ENCODE measurements around the gene TLR10.
A peak's percentile ranks its signal among the peaks of the same experiment; 100 is the strongest.

Gene TLR10

DNA sequence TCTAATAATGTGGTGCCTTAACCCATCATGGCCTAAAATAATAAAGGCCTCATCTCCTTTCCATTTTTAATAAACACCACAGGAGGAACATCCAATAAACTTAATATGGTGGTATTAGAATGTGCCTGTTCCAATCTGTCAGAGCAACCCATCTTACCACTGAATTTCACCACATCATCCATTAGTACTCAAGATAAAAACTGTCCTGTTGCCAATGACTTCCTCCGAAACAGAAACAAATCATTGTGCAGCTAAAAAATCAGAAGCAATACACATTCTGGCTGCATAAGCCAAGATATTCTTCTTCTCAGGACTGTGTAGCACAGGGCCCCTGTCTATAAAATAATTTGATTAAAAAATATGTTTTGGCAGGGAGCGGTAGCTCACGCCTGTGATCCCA is 18.5 kb downstream of the TLR10 start:
- DNase-seq (ENCODE audit: low spot score) = no peak

DNA sequence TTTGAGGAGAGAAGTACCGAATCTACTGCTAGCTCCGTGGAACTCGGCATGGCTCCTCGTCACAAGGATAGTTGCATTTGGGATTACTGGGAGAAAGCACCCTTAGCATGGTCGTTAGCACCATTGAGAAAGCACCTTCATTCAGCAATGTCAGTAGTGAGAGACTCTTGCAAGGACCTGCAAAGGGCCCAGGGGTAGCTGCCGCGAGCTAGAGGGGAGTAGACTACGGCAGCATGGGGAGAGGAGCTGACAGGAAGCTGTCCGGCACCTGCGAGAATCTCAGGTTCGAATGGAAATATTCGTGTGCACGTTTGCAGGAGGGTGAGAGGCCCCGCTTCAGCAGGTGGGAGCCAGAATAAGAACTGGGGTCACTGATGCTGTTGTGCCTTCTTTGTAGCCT is 20.2 kb downstream of the TLR10 start:
- DNase-seq (ENCODE audit: low spot score) = peak; percentile 80

DNA sequence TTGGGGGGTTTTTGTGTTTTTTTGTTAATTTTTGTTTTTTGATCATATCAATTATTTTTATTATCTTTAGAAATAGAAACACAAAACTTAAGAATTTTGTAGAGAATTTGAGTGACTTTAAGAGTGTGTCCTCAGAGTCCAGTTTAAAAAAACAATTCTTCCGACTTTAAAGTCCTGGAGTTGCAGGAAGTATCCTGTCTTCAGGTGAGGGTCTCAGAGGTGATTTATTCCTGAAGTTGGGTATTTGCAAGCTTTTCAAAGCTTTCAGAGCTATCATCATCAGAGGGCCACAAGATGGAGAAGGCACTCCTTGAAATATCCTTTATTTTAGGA is 23.0 kb downstream of the TLR10 start:
- no peak for DNase-seq (ENCODE audit: low spot score)

DNA sequence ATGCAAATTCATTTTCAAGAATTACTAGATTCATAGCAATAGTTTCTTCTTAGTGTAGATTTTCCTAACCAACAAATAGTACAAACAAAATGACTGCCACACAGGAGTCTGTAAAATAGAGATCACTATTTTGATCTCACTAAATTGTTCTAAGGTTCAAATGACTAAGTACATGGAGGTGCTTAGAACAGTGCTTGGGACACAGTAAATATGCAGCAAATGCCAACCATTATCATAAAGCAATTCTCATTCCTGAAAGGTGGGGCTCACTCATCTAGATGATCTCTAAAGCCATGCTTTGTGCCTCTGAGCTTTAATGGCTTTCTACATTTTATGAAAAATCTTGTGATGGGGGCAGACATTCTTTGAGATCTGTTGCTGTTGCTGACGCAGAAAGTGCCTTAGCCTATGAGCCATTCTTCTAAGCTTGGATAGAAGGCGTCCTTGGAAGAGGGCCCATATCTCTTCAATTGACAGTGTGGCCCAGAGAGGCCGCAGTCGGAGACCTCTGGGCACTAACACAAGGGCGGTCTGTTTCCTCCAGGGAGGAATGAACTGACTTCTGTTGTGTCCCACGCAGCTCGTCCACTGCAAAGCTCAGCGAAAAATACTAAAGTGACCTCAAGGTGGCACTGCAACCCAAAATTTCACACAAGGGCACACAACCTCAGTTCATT is 23.5 kb downstream of the TLR10 start:
- DNase-seq (ENCODE audit: low spot score) = peak; percentile 90

DNA sequence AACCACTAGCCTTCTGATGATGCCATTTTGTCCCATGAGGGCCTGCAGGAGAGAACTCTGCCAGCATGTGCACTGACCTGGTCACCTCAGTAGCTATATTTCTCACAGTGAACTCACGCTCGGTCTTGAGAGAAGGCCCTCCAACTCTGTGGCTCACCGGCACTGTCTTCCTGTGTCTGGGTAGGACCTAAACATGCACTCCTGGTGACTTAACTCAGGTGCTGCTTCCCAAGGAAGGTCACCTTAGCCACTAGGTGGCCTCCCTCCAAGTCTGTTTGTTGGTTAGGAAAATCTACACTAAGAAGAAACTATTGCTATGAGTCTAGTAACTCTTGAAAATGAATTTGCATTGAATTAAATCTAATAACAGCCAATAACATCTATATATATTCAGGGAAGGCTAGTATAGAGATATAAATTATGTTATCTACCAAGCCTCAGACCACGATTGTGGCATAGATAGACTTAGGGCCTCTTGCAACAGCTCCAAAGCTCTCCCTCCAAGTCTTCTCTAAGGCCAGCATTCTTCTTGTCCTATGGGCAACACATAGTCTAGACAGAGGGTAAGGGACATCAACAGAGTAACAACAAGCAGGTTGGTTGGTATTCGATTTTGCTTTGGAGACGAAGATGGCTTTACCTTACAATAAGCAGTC is 24.7 kb downstream of the TLR10 start:
- peak; percentile 38 for DNase-seq (ENCODE audit: low spot score)

DNA sequence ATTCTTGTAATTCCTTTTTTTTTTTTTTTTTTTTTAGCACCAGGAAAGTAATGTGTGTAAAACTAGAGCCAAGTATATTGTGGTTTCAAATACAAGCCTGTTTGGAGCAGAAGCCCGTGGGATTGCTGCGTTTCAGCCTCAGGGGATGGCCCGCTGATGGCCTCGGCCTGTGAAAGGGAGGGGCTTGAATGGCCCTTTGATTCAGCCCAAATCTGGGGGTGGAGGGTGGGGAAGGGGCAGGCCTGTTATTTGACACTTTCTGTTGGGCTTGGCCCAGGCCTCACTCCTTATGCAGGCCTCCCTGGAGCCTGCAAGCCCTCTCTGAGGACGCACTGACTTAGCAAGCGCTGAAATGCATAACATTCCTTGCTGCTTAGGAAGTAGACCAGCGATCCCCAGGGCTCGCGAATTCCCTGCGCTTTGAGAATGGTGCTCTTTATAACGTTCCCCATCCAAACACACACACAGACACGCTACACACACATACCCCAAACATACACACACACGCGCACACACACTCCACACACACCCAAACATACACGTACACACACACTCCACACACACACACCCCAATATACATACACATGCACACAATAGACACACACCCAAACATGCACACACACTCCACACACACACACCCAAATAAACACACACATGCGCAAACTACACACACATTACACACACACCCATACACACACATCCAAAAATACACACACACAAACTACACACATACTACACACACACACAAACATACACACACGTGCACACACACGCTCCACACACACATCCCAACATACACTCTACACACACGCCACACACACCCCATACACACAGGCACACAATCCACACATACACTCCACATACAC is 29.6 kb downstream of the TLR10 start:
- peak; percentile 20 for DNase-seq (ENCODE audit: low spot score)

DNA sequence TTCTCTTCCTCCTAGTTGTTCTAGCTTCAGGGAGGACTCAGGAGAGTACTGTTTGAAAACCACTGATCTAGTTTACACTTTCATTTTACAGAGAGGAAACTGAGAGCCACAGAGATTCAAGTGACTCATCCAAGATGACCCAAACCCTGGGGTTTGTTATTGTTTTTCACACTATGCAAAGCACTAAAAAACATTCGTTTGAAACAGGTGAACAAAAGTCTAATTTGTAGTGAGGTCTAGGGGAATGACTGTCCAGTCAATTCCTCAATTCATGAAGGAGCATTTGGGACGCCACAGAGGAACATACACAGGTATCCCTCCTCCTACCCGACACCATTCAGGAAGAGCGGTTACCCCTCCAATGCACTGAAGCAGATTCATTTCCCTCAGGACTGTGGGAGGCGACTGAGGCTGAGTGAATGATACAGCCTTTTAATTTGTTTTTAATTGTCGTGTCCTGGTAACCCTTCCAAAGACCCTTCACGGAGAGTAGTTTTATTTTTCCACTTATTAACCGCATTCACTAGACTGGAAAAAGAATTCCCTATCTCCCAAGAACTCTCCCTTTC is 30.3 kb downstream of the TLR10 start:
- no peak for DNase-seq (ENCODE audit: low spot score)

DNA sequence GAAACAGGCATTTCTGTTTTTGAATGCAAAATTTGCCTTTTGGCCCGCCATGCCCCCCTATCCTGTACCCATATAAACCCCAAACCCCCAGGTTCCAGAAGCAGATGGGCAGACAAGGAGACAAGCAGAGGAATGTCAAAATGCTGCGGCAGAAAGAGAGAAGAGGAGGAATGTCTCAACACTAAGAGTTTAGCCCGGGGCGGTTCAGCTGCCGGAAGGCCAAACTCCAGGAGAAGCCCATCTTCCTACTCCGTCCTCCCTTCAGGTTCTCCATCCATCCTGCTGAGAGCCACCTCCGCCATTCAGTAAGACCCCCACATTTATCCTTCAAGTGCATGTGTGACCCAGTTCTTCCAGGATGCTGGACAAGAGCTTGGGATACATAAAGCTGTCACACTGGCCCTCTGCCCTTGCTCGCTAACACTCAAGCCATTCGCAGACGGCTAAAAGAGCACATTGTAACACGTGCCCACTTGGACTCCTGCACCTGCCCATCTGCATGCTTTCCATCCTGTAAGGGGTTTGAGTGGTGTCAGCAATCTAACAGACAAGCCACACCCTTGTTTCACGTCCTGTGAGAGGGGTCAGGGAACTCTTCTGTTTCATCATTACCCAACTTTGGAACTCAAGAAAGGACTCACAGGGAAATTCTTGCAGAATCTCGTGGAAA is 31.3 kb downstream of the TLR10 start:
- no peak for DNase-seq (ENCODE audit: low spot score)

DNA sequence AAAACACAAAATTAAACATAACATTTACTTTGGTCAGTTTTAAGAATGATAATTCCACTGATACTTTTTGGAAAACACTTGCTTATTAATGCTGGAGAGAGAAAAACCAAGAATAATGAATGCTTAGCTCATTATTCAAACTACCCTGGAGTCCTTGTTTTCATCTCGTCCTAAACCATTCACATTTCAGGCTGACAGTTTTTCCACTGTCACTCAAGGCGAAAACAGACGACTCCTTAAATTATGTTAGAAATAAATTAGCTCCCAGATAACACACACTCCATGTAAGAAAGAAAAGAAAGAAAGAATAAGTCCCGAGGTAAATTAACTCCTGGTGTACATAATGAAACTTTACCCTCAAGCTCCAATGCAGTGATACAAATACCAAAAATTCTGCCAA is 33.5 kb downstream of the TLR10 start:
- no peak for DNase-seq (ENCODE audit: low spot score)

DNA sequence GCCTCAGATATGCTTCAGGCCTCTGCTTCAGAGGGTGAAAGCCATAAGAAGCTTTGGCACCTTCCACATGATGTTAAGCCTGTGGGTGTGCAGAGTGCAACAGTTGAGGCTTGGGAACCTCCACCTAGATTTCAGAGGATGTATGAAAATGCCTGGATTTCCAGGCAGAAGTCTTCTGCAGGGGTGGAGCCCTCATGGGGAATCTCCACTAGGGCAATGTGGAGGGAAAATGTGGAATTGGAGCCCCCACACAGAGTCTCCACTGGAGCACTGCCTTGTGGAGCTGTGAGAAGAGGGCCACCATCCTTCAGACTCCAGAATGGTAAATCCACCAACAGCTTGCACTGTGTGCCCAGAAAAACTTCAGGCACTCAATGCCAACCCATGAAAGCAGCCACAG is 35.2 kb downstream of the TLR10 start:
- DNase-seq (ENCODE audit: low spot score) = no peak

DNA sequence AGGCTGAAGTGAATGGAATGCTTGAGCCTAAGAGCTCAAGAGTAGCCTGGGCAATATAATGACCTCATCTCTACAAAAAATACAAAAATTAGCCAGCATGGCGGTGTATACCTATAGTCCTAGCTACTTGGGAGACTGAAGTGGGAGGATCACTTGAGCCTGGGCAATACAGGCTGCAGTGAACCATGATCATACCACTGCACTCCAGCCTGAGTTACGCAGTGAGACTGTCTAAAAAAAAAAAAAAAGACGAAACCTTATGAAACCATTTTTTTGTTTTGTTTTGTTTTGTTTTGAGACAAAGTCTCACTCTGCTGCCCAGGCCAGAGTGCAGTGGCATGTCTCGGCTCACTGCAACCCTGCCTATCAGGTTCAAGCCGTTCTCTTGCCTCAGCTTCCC is 36.9 kb downstream of the TLR10 start:
- no peak for DNase-seq (ENCODE audit: low spot score)

DNA sequence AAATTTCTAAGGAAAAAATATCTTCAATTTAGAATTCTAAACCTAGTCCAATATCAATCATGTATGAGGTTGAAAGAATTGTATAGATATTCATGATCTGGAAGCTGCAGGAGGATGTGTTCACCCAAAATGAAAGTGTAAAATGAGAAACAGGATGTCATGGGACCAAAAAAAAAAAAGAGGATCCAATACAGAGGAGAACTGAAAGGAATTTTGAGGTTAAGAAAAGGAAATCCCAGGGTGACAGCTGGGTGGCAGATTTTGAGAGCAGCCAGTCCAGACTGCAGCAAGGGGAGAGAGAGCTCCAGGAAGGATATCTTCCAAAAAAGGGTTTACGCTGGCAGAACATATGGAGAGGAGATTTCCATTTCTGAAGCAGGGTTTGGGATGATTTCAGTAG is 38.9 kb downstream of the TLR10 start:
- no peak for DNase-seq (ENCODE audit: low spot score)

DNA sequence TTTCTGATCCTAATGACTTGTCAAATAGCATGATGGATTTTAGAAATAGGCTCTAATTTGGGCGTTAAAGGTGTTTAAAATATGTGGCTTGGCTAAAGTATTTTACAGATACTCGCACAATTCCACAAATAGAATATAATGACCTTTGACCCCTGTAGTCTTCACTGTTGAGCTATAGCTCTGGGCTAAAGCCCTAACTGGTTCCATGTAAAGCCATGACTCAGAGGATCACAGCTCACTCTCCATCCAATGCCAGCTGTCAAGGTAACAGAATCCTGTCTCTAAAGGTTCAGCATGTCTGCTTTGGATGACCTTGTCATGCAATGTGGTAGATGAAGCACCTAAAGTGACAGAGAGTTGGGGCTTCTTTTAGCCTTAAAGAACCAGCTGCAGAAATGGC is 42.5 kb downstream of the TLR10 start:
- DNase-seq (ENCODE audit: low spot score) = no peak

DNA sequence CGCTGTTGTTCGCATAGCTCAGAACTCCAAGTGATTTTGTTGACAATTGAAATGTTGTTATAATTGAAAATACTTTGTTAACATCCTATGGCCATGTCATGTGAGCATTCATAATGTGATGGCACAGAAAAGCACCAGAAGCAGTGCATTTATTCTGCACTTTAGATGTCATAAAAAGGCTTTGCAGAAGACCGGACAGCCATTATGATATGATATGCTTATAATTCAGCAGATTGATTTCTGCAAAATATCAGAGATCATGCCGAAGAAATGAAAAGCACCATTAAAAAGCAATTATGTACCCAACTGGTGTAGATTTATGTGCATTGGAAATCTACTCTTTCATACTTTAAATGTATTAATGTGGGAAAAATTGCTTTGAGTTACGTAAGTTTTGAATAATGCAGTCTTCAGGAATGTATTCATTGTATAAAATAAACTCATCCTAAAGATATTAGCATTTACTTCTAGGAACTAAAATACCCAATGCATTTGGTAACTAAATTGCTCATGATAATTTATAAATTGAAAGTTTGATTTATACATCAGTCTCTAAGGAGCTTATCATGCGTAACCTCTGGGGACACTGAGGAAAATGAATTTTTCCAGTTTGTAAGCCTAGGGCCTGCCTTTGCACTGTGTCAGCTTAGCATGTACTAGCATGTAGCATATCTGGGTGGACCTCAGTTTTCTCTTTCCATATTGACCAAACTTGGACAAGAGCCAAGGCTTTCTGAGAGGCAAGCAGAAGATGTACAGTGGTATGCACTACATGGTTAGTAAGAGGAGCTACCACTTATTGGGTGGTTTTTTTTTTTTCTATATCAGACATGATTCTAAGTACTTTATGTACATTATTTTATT is 43.6 kb downstream of the TLR10 start:
- no peak for DNase-seq (ENCODE audit: low spot score)

DNA sequence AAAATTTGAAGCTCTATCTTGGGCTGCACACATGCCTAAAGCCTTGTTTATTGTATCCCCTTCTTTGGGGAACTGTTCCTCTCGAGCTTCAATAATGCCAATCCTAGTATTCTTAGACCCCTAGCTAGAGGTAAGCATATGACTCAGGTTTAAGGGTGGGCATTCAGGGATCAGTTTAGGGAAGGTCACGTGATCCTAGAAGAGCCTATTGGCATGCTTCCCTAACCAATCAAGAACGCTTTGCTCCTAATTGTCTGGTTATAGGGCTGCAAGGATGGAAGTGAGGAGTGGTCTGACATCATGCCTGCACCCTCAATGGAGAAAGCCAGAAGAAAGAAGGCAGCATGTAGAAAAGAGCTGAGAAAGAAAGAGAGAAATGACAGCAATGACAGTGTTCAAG is 46.9 kb downstream of the TLR10 start:
- no peak for DNase-seq (ENCODE audit: low spot score)

DNA sequence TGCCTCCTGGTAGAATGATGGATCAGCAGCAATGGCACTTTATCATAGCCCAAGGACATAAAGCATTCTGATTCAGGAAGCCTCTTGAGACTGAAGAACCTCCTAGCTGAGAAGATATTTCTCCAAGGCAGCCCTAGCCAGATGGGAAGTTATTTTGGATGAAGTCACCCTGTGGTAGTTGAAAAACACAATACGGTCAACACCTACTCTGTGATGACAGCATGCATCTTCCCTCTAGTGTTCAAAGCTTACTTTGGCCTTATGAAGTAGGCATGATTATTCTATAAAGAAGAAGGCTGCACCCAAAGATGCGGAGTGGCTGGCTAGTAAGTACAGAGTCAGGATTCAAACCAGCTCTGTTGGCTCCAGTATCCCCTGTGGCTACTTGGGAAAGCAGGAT is 47.9 kb downstream of the TLR10 start:
- no peak for DNase-seq (ENCODE audit: low spot score)

DNA sequence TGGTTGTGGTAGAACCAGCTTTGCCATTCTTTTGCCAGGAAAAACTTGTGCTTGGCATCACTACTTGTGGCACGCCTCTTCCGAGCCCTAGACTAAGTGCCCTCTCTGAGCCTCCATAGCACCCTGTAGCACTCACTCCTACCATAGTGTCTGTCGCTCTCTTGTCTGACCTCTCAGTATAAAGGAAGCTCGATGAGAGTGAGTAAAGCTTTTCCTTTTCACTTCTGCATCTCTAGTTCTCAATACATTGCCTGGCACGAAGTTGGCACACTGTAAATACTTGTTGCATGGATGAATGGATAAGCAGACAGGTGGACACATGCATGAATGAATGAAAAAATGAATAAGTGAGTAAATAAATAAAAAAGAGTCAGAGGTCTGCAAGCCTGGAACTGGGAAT is 48.3 kb downstream of the TLR10 start:
- DNase-seq (ENCODE audit: low spot score) = no peak

DNA sequence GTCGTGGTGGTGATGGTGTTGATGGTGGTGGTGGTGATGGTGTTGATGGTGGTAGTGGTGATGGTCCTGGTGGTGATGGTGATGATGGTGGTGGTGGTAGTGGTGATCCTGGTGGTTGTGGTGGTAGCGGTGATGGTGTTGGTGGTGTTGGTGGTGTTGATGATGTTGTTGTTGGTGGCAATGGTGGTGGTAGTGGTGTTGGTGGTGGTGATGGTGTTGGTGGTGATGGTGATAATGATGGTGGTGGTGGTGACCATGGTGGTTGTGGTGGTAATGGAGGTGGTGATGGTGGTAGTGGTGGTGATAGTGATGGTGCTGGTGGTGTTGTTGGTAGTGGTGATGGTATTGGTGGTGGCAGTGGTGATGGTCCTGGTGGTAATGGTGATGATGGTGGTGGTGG is 49.1 kb downstream of the TLR10 start:
- DNase-seq (ENCODE audit: low spot score) = no peak

DNA sequence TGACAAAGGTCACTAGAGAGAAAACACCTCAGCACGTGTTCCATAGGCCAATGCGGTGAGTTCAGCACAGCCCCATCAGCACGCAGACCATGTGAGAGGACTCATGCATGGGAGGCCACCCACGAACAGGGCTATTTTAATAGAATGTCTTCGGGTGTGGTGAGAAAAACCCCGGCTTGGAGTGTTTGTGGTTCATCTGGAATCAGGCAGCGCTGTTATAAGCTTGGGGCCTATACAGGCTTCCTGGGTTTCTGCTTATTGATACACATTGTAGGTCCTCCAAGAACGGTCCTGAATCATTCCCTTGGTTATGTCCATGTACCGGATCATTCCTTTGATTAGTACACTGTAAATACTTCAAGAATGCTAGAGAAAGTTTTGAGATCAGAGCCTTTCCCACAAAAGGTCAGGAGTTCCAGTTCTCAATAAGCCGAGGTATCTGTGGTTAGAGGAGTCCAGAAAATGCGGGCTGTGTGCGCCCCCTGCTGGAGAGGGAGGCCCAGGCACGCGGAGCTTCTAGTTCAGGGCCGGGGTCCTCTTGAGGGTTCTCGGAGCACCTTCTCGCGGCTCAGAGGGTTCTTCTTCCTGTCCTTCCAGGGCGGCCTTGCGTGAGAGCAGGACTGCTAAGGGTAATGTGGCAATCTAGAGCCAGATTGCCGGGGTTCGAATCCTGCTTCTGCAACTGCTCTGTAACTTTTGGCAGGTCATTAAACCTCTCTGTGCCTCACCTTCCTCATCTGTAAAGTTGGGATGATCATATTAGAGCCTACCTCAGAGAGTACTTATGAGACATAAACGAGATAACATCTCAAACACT is 51.8 kb downstream of the TLR10 start:
- DNase-seq (ENCODE audit: low spot score) = peak; percentile 83

DNA sequence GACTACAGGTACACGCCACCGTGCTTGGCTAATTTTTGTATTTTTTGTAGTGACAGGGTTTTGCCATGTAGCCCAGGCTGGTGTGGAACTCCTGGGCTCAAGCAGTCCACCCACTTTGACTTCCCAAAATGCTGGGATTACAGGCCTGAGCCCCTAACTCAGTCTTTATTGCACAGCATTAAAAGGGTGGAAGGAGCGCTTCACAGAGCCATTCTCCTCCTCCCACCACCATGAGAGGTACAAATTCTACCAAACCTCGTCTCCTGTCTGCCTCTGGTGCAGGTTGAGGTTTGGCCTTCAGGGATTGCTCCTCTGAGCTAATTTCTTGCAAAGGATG is 52.3 kb downstream of the TLR10 start:
- no peak for DNase-seq (ENCODE audit: low spot score)

Measured in NAMALWA (cell line).